SH-SY5Y (cell line): ENCODE data around the gene RASA1.

Source experiments
- GATA2 ChIP-seq: IDR thresholded peaks from 2 replicates; pipeline ENCODE4 v1.6.1; 2011; ENCODE audit warnings: mild to moderate bottlenecking, low read depth, low read length
- GATA3 ChIP-seq: IDR thresholded peaks from 2 replicates; pipeline ENCODE4 v1.6.1; 2011; ENCODE audit warnings: low read depth, mild to moderate bottlenecking, low read length, moderate library complexity

GRCh38 chr5:87300744-87301143, 33.1 kb downstream of the RASA1 start:
- TF ChIP-seq GATA2 (no peak), GATA3 (no peak)
